Heart left ventricle (tissue), 13 donors: ENCODE data around the gene PNMT.

Experiments used
- POLR2A ChIP-seq, 2 donors: fragments of 450-650 bp; IDR thresholded peaks; one replicate each; pipeline ENCODE4 v1.6.1; 2017; ENCODE audit warnings: antibody characterized with exemption in 2 of 2, mild to moderate bottlenecking in 2 of 2, moderate library complexity in 2 of 2
- TF ChIP-seq, protein P1 (sequence below), 12 donors: fragments of 200-600 bp; sonication (generic) in 4 of 12; IDR thresholded peaks; one replicate each; pipeline versions ENCODE4 v1.5.0 to v1.8.0; 2018 to 2022; ENCODE audit warnings: antibody characterized with exemption in 12 of 12, mild to moderate bottlenecking in 5 of 12
- donor health status: ischemic (EF 13 %, LVEDD 7.1; RV severe dilation, severe dysfunction).
- donor health status: DM: no; HTN: yes; CAD: no.
- donor health status: DM: no; HTN: no; CAD: no.
- donor health status: ischemic (EF 25% LVEDD 6.9; RV normal size, moderate dysfunction).
- donor health status: ischemic (EF 25% LVEDD 5.7; RV mildly dilated, moderate dysfunction).
- donor health status: ischemic (EF 35%, LVEDD 5.7; RV mildly dilated, moderate dysfunction).
- donor health status: nonischemic (EF 11% LVEDD 7.7; RV severe dilation, severe dysfunction).
- donor health status: DM: yes; HTN: yes; CAD: no.
- donor health status: PGD.
- donor health status: ischemic (EF 29% LVEDD 5.4; RV normal size, mild dysfunction).
- donor health status: nonischemic (EF 23%, LVEDD 6.1; RV moderate dilation, normal function).

DNA sequence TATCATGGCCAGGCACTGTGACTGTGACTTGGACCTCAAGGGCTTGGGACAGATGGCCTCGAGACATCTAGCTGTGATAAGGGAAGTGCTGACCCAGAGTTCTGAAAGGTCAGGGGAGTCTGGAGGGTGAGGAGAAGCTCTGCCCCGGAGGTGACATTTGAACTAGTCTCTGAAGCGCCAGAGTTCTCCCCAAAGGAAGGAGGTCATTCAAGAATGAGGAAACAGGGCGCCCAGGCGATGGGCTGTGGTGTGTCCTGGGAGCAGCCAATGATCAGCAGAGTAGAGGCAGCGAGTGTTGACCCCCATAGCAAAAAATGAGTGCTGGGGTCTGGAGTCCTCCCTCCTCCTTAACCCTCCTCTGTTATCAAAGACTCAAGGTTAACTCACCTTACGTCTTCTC is 26.4 kb upstream of the PNMT start:
- TF ChIP-seq, protein P1, sequence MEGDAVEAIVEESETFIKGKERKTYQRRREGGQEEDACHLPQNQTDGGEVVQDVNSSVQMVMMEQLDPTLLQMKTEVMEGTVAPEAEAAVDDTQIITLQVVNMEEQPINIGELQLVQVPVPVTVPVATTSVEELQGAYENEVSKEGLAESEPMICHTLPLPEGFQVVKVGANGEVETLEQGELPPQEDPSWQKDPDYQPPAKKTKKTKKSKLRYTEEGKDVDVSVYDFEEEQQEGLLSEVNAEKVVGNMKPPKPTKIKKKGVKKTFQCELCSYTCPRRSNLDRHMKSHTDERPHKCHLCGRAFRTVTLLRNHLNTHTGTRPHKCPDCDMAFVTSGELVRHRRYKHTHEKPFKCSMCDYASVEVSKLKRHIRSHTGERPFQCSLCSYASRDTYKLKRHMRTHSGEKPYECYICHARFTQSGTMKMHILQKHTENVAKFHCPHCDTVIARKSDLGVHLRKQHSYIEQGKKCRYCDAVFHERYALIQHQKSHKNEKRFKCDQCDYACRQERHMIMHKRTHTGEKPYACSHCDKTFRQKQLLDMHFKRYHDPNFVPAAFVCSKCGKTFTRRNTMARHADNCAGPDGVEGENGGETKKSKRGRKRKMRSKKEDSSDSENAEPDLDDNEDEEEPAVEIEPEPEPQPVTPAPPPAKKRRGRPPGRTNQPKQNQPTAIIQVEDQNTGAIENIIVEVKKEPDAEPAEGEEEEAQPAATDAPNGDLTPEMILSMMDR (IDR thresholded peaks at IDR 0.05), result no peak
- TF ChIP-seq POLR2A (IDR thresholded peaks at IDR 0.05), result no peak
